GM21786 (cell line): ENCODE results near the gene RGS7.
A peak's percentile ranks its signal among the peaks of the same experiment; 100 is the strongest.
"Not testable (repeated sequence)": the region's sequence is repeated elsewhere in the genome, so short reads cannot be mapped to it uniquely, and the experiment has no call there.

Source experiments
- ATAC-seq: cut with Tn5 transposase; IDR thresholded peaks from one replicate; pipeline ENCODE4 v1.9.1; 2021; ENCODE audit not compliant: unreplicated experiment

RGS7 gene

DNA sequence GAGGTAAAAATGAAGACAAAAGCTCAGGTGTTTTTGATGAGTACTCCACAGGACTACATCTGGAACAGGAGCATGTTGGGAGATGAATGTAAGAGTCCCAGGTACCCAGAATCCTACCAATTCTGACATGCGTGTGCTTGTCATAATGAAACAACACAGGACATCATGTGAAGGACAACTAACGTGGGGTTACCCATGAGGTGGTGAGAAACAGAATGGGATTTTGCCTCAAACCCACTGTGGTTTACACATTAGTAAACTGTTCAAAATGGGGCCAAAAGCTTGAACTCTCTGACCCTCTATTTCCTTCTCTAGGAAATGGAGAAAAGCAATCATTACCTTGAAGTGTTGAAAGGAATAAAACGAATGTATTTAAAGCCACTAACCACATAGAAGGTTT is 266.2 kb downstream of the RGS7 start:
- no peak for ATAC-seq

DNA sequence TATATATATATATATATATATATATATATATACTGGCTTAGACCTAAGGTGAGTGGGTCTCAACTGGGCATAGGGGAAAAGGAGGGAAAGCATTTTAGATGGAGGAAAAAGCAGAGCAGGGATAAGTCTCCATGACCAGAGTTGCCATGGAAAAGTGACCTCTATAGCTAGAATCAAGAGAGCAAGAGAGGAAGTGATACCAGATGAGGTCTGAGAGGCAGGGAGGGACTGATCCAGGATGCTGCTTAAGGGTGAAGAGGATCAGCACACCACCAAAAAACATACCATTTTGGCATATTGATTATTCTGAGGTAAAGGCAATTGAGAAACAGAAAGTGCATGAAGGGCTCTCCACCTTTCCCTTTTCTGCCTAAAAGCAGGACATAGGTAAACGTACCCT is 267.9 kb downstream of the RGS7 start:
- ATAC-seq = not testable (repeated sequence)

DNA sequence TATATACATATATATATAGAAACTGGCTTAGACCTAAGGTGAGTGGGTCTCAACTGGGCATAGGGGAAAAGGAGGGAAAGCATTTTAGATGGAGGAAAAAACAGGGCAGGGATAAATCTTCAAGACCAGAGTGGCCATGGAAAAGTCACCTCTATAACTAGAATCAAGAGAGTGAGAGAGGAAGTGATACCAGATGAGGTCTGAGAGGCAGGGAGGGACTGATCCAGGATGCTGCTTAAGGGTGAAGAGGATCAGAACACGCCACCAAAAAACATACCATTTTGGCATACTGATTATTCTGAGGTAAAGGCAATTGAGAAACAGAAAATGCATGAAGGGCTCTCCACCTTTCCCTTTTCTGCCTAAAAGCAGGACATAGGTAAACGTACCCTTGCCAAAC is 268.9 kb downstream of the RGS7 start:
- peak; percentile 52 for ATAC-seq

DNA sequence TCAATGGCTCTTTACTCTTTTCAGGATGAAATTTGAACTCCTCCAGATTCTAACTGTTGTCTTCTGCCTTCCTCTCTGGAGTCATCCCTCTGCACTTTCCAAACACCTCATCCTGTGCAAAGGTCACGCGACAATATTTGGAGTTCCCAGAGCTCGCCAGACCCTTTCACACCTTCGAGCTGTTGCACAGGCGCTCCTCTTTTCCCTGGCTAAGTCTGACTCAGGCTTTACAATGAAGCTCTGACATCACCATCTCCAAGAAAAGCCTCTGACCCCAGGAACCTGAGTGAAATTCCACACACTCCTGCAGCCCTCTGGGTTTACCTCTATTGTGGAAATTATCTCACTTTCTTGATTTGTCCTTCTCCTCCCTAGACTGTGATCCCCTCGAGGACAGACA is 270.3 kb downstream of the RGS7 start:
- ATAC-seq = no peak

DNA sequence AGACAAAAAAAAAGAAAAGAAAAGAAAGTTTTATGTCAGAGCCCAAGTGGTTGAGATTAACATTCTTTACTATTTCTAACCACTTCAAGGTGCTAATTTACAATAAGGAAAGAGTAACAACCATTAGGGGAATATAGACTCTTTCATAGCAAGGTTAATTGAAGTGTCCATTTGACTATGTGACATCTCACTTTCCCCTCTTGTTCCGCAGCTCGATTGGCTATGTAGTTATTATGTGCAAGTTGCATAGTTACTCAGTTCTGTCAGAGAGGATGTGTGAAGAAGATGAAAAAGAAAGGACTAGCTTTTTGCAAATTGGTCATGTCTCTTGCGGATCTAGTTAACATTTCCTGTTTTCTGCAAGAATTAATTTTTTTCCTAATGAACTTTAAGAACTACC is 273.7 kb downstream of the RGS7 start:
- no peak for ATAC-seq

DNA sequence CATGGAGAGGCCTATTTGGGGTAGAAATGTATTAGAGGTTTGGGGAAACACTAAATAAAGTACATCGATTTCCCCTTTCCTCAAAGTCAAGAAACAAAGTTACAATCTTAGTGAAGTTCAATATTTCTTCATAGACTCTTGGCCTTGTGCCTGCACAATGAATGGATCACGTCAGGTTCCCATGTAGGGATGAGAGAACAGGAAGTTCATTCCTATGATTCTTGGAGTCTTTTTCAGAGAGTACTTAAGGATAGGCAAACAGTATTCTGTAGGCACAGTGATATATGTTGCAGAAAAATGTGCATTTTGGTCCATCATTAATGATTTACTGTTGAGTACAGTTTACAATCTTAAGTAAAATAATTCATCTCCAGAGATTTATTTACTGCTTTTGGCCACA is 275.5 kb downstream of the RGS7 start:
- no peak for ATAC-seq

DNA sequence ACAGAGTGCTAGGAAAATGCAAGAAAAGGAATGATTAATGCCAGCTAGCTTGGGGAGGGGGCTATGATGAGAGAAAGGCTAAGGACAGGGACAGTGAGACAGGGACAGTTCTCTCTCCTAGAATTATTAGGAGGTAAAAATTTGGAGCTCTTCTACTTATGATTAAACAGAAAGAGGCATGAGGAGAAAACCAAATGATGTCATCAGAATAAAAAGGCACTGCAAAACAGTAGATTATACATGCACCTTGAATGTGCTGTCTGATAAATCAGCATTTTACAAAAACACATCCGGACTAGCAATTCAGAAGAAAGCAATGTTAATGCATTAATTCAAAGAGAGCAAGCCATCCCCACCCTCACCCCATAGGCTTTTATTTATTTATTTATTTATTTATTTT is 277.5 kb downstream of the RGS7 start:
- ATAC-seq = no peak

DNA sequence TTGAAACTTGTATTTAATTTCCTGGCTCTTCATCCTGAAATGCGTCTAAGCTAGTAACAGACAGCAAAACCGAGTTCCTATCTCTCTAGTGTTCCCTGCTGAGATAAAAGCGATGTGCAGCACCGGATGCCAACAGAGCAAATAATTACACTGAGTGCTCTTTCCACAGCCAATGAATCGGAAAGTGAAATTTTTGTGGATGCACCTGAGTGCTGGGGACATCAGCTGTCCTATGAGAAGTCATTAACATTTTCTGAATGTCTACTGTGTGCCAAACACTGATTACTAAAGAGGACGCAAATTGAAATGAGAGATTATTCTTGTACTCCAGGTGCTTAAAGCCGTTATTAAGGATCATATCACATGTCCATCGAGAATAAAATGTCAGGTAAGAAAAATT is 278.0 kb downstream of the RGS7 start:
- no peak for ATAC-seq

DNA sequence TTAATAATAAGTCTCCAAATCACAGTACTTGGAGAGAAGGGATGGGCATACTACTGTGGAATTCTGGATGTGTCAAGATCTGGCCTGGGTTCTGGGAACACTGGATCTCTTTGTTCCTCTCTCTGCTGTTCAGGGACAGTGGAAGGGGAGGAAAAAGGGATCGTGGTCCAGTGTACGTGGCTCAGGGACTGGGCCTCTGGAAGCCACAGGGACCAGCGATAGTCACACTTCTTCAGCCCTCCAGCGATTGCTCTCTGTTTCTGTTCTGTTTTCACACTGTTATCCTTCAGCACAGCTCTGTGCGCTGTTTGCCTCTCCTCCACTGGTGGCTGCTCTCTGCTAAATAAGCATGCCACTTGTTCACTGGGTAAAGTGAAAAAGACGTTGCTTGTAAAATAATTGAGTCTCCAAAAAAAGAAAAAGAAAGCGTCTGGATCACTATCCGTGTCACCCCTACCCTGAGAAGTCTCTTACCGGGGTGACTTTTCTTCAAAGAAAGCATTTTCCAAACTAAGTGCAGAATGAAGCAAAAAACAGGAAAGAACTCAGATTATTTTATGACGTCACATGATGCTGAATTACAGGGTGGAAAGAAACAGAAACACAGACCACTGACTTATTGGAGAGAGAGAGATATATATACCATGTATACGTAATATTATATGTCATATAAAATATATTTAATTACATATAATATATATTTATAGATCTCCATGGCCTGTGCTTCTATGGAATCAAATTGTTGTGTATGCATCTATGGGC is 279.4 kb downstream of the RGS7 start:
- ATAC-seq = no peak

DNA sequence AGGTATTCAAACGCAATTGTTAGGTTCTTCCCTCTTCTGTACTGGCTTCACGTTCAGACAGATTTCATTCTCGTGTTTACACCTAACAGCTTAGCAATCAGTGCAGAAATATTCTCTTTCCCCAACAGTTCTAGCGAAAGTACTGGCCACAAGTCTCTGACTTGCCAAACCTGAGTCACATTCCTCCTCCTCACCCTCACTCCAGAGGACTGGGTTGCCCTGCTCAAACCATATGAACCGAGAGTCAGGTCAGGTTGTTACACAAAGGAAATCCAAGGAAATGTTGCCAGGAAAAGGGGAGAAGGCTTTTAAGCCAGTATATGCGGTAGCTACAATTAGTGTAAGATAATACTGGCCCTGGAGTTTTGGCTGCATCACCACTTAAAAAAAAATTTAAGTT is 282.5 kb downstream of the RGS7 start:
- ATAC-seq = no peak

DNA sequence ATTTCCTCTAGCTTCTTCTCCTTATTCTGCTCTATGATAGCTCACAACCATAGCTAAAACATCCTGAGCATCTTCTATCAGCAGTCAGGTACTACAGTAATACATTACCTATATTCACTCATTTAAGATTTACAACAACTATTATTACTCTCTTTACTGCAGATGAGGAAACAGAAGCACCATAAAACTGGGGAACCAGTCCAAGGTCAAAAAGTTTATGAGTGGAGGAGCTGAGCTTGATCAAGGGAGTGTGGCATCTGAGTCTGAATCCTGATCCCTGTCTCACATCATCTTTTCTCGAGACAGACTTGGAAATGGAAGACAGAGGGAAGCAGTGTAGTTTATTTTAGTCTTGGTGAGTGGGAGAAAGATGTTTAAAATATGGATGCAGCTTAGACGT is 288.6 kb downstream of the RGS7 start:
- ATAC-seq = no peak

DNA sequence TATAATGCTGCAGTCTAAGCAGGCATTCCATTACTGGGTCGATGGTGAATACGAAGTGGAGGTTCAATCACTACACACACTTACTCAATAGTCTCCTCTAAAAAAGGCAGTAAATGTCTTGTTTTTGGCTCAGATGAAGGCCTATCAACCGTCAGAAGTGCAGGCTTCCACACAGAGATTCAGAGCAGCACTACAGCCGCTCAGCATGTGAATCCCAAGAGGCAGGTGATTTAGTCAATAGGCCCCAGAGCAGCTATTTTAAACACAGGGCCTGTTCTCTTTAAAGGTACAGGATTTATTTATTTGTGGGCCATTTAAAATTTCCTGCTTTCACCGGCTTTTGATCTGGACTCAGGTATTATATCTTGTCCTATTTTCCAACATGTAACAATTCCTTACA is 293.7 kb downstream of the RGS7 start:
- ATAC-seq = no peak

DNA sequence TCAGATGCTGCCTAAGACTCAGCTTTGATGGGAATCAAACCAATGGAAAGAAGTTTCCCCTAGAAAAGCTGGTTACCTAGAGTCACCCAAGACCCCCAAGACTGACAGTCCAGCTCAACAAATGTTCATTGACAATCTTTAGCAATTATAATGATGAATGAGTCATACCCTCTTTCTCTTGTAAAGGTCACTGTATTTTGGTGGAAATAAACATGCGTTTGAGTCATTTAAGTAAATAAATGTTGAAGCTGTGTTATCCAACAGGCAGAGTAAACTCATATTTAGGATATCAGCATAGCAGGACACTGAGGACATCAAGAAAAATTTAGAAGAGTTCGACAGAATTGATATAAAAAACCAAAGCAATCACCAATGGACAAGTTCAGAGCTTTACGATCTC is 295.9 kb downstream of the RGS7 start:
- no peak for ATAC-seq

DNA sequence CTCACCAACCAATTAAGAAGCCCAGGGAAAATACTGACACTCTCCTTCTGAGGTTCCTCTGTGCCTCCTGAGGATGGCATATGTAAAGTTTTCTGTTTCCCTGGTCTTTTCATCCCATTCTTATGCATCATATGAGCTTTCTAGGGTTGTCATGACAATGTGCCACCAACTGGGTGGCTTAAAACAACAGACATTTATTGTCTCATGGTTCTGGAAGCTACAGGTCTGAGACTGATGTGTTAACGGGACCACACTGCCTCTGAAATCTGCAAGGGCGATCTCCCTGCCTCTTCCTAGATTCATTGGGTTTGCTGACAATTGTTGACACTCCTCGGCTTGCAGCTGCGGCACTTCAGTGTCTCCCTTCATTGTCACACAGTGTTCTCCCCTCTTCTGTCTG is 308.4 kb downstream of the RGS7 start:
- ATAC-seq = no peak

DNA sequence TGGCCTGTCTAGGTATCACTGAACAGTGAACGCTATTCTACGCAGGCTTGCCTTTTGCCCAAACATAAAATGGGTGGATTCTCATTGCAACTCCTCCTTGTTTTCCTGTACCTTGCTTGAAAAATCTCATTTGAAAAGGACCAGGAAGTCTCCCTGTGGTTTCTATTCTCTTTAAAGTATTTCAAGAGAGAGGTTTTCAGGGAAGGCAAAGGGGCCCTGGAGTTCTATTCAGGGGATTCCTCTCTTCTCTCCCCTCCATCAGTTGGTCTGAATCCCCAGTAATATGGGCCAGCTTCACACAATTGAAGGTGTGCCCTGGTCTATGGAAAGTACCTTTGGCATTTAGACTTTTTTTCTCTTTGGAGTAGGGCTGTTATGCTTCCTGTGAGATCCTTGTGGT is 311.3 kb downstream of the RGS7 start:
- no peak for ATAC-seq

DNA sequence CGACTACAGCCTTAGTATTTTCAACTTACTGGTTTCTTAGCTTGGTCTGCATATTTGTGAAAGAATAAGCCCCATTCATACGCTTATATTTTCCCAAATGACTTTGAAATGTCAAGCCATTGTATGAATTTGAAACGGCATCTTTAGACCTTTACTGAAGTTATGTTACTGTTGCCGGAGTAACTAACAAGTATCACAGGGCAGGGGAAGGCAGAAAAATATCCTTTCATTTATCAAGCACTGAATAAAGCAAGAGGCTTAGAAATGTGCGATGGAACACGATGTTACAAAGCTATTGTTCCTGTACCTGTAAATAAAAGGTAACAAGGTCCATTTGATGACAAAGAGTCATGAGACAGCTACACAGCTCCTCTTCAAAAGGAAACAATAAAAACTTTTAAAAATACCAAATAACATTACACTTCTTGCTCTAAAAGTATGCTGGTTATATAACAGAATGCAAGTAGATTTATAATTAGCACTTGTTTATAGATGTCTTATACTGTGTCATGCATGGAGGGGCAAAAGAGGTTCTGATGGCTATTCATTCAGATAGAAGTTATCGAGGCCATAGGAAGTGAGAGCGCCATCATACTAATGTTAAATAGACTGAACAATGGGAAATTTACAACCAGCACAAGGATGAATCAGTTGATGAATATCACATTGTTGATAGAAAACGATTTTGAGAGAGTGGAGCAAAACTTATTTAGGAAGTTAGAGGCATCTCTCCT is 322.6 kb downstream of the RGS7 start:
- no peak for ATAC-seq

DNA sequence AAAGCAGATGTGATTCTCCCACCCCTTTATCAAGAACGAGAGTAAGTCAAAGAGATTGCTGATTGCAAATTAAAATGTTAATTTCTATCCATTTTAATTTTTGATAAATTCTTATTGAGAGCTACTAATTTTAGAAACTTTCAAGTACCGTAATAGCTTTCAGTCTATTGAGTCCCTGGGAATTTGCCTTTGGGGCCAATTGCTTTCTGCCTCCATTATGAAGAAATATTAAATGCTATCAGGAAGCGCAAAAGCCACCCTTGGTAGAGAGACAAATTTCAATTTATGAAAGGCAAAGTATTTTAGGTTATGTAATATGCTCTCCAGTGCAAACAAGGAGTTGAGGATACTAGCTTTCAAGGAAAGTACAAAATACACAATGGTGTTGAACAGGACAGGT is 332.2 kb downstream of the RGS7 start:
- no peak for ATAC-seq

DNA sequence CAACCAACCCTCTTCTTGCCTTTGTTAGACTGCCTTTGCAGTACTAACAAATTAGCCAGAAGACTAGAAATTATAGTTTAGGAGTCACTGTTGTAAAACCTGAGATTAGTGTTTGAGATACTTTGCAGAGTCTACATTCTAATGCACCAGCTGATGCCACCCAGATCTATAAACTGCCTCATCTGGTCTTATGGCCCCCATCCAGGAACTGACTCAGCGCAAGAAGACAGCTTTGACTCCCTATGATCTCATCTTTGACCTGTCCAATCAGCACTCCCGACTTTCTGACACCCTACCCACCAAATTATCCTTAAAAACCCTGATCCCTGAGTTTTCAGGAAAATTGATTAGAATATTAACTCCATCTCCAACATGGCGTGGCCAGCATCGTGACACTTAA is 334.6 kb downstream of the RGS7 start:
- ATAC-seq = no peak

DNA sequence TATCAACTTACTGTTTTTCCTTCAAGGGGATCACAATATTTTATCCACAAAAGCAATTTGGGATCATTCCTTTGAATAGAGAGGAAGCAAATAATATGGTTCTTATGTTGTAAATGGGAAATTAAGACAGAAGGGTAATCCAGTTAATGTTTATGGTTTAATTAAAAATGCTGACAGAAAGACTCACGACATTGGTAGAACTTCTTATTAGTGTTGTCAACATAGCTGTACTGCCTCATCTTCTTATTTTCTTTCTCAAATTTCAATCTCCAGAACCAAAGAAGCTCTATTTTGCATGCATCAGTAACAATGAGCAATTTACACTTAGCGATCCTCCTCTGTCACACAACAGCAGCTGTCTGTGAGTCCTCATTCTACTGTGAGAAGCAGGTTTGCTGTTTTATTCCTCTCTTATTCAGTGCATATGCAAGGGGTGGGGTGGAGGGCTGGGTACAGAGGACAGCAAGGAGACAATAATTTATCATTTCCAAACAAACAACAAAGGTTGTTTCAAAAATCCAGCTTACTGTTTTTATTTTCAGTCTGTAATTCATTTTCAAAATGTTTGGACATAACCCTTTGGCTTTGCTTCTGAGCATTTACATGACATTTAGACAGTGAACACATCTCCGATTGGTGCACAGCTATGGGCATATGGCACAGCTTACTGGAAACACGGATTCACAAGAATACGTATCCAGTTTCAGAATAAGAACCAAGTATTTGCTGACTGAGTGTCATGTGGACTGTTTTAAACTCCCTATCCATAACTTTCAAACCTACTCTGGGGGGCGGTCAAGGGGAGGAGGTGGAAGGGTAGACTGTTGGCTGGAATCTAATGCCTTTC is 335.9 kb downstream of the RGS7 start:
- no peak for ATAC-seq

DNA sequence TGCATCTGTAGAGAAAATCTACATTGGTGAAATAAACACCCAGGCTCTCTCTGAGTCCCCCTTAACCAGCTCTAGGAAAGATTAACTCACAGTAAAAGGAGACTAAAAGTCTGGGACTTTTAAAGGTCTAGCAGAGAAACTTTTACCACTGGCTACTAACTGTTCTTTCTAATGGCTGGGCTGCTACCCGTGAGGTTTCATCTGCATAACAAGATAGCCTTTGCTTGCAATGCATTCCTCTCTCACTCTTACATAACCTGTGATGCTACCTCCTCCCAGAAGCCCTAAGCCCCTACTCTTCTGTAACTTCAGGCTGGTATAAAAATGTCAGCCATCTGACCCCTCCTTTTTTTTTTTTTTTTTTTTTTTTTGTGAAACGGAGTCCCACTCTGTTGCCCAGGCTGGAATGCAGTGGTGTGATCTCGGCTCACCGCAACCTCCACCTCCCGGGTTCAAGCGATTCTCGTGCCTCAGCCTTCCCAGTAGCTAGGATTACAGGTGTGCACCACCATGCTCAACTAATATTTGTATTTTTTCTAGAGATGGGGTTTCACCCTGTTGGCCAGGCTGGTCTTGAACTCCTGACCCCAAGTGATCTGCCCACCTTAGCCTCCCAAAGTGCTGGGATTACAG is 344.2 kb downstream of the RGS7 start:
- ATAC-seq = no peak

DNA sequence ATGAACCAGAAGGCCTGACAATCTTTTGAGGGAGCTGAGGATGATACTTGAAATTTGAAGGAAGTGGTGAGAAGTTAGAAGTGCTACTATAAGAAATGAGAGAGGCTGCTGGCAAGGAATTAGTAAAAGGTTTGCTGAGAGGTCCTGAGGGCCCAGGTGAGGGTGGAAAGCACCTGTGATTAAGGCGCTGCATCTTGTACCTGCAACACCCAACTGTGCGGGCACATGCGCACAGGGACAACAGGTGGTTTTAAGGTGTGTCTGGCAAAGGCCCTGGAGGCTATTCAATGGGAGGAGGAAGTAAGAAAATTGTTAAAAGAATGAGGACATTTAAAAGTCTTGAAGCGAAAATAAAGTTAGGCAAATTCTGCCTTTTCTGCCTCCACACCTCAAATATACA is 349.3 kb downstream of the RGS7 start:
- no peak for ATAC-seq
